ENCODE results near the gene CTSC. TPM values are rescaled to one million over a fixed set of nuclear protein-coding genes. Genes with fewer than 3 reads are reported as not detected.

Gene CTSC
- total RNA-seq, 1 experiment from 2014 or later, result 359 TPM

GRCh38 chr11:88352139-88352538, 14.6 kb upstream of the CTSC start:
- no peak for DNase-seq
- H3K27me3 Mint-ChIP-seq (ENCODE audit: low read depth), result no peaks in the 10 kb centered on the region
- no peak overlapping the region for H3K23ac ChIP-seq (ENCODE audit: insufficient read length, low read depth, low read length)

More at GRCh38 chr11:88352139-88352538, 14.6 kb upstream of the CTSC start:
- Histone ChIP-seq H2BK12ac (ENCODE audit: insufficient read length, low read depth, low read length) (no peak overlapping the region), H3K9ac (ENCODE audit: extremely low read depth, insufficient read length, low read length) (no peak overlapping the region), H3K79me1 (ENCODE audit: insufficient read depth, low read depth, low read length, poor library complexity, severe bottlenecking) (no peaks in the 10 kb centered on the region), H3K27me3 (ENCODE audit: insufficient read depth, low read length) (no peaks in the 10 kb centered on the region), H3K56ac (ENCODE audit: insufficient read length, low read depth, low read length) (no peak overlapping the region), H2BK20ac (ENCODE audit: low read depth, low read length, poor library complexity, severe bottlenecking) (no peak overlapping the region), H2AK5ac (ENCODE audit: insufficient read length, low read length) (no peak overlapping the region), H3T11ph (ENCODE audit: low read length) (no peak overlapping the region), H3K4me1 (ENCODE audit: insufficient read depth, low read length) (no peaks in the 10 kb centered on the region), H3K4me2 (ENCODE audit: insufficient read depth, insufficient read length, low read length) (no peak overlapping the region), H4K91ac (ENCODE audit: insufficient read length, low read depth, low read length) (no peak overlapping the region), H2AFZ (ENCODE audit: low read length) (no peak overlapping the region), H3K23me2 (ENCODE audit: insufficient read length, low read depth, low read length, poor library complexity, severe bottlenecking) (no peaks in the 10 kb centered on the region), H4K8ac (replicated peaks; ENCODE audit: insufficient read length, low read depth, low read length) (no peak overlapping the region), H3K27ac (ENCODE audit: insufficient read length, low read depth, low read length) (no peak overlapping the region), H2BK120ac (ENCODE audit: low read depth, low read length, poor library complexity, severe bottlenecking) (no peak overlapping the region), H2BK5ac (ENCODE audit: insufficient read length, low read length) (no peak overlapping the region), H3K9me3 (ENCODE audit: control insufficient read depth, low read depth, low read length) (no peaks in the 10 kb centered on the region), H4K20me1 (ENCODE audit: control insufficient read depth, insufficient read depth, insufficient read length) (no peaks in the 10 kb centered on the region), H3K14ac (ENCODE audit: insufficient read depth, low read length) (no peak overlapping the region), H4K5ac (ENCODE audit: insufficient read length, low read depth, low read length) (no peak overlapping the region), H3K4ac (ENCODE audit: low read depth, low read length) (no peak overlapping the region), H3K18ac (ENCODE audit: insufficient read length, low read depth, low read length) (no peak overlapping the region), H3K79me2 (ENCODE audit: insufficient read depth, low read length) (no peaks in the 10 kb centered on the region), H2BK15ac (ENCODE audit: low read depth, low read length) (no peak overlapping the region)
- no peaks in the 10 kb centered on the region for H3K9me3 Mint-ChIP-seq
- TF ChIP-seq, protein P1, sequence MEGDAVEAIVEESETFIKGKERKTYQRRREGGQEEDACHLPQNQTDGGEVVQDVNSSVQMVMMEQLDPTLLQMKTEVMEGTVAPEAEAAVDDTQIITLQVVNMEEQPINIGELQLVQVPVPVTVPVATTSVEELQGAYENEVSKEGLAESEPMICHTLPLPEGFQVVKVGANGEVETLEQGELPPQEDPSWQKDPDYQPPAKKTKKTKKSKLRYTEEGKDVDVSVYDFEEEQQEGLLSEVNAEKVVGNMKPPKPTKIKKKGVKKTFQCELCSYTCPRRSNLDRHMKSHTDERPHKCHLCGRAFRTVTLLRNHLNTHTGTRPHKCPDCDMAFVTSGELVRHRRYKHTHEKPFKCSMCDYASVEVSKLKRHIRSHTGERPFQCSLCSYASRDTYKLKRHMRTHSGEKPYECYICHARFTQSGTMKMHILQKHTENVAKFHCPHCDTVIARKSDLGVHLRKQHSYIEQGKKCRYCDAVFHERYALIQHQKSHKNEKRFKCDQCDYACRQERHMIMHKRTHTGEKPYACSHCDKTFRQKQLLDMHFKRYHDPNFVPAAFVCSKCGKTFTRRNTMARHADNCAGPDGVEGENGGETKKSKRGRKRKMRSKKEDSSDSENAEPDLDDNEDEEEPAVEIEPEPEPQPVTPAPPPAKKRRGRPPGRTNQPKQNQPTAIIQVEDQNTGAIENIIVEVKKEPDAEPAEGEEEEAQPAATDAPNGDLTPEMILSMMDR (conservative IDR thresholded peaks at IDR 0.05), result no peak
- no peak overlapping the region for H3K4me3 Mint-ChIP-seq
- H3K36me3 Mint-ChIP-seq (ENCODE audit: insufficient read depth in 1 of 3, low read depth in 3 of 3), result no peaks in the 10 kb centered on the region; a peak in 2 of 7 replicates
- H3K27ac Mint-ChIP-seq, result no peak overlapping the region
- H3K4me1 Mint-ChIP-seq, result peaks cover 1% of the 10 kb centered on the region in 2 experiments
